Pancreas (tissue), 10 donors: ENCODE results near the gene MAN2A2. TPM values are rescaled to one million over a fixed set of nuclear protein-coding genes. Genes with fewer than 3 reads are reported as not detected.

ENCODE experiments used
- ATAC-seq, 4 donors: fragments of 200-7000 bp; cut with Tn5 transposase; one replicate each; pipeline versions ENCODE4 v1.8.0 to v1.9.1; 2020; ENCODE audit warnings: mild to moderate bottlenecking in 4 of 4, moderate library complexity in 4 of 4
- DNase-seq, 6 donors: peaks; one replicate each; pipeline ENCODE4 v3.0.0-alpha.2; 2020
- FAIRE-seq: peaks from 2 replicates; lab custom pipeline; 2012; peaks lifted over from hg19 to GRCh38; lab: Jason Lieb, UNC
- H3K27ac ChIP-seq, 4 donors: fragments of 200-600 bp; sonication (generic); 1 replicate in 3 of 4; 2 replicates in 1 of 4; pipeline versions ENCODE4 v1.5.0 to v1.8.0; 2020
- H3K27me3 ChIP-seq, 4 donors: fragments of 200-600 bp; one replicate each; pipeline ENCODE4 v1.8.0; 2021
- H3K36me3 ChIP-seq, 3 donors: fragments of 200-600 bp; sonication (generic) in 1 of 3; one replicate each; pipeline versions ENCODE4 v1.5.0 to v1.8.0; 2020 to 2021
- H3K4me1 ChIP-seq, 3 donors: fragments of 200-600 bp; one replicate each; pipeline ENCODE4 v1.8.0; 2021
- H3K4me3 ChIP-seq, 4 donors: fragments of 200-600 bp; sonication (generic) in 2 of 4; one replicate each; pipeline versions ENCODE4 v1.5.0 to v1.8.0; 2020 to 2021
- H3K9me3 ChIP-seq, 4 donors: fragments of 200-600 bp; one replicate each; pipeline ENCODE4 v1.8.0; 2021
- WGBS, 2 donors: extraction: QIAGEN DNeasy Blood & Tissue Kit; methylation state at CpG; one replicate each; pipeline ENCODE4 v1.1.7; 2013; 5-methylcytosine and 5-hydroxymethylcytosine counted together
- intact Hi-C, 3 donors: fragments of 100-400 bp; cut with DNase I; formaldehyde crosslinking; loops; one replicate each; pipeline versions ENCODE4 v1.11.1 to v1.14.2; 2022
- polyA plus RNA-seq, 2 donors: library from polyadenylated mRNA; stranded (reverse); fragments of 200-250 nt; gene quantifications; one replicate each; pipeline ENCODE4 v1.2.3, GENCODE V29; 2013
- total RNA-seq, 6 donors: library from RNA; stranded (reverse); fragmentation: NEBNext Ultra II Directional in 4 of 6; extraction: Animal tissue kit (Norgen Biotek cat#: 25700) in 4 of 6; gene quantifications; one replicate each; pipeline versions ENCODE4 v1.2.1 to v1.2.4, GENCODE V29; 2021 to 2023
- TF ChIP-seq, protein P1 (sequence below), 4 donors: fragments of 200-600 bp; sonication (generic) in 3 of 4; IDR thresholded peaks; one replicate each; pipeline versions ENCODE4 v1.5.0 to v1.8.0; 2021; ENCODE audit warnings: antibody characterized with exemption in 4 of 4
- donor health status: healthy with polysubstance abuse.
- donor health status: DM: no; HTN: no; CAD: no; lungs with moderate emphysema.
- donor health status: DM: no; HTN: no; CAD: no.
- donor health status: control.
- donor health status: control.
- donor health status: Bipolar disorder and iron deficiency.
- donor health status: DM: yes; HTN: yes; CAD: no.
- donor health status: DM: no; HTN: no; CAD: no.
- donor health status: DM: no; HTN: no; CAD: no.
- donor health status: DM: yes; HTN: yes; CAD: no.

Gene MAN2A2
- total and polyA plus RNA-seq, 8 donors: 56.6 to 118 (median 67.7) TPM

DNA sequence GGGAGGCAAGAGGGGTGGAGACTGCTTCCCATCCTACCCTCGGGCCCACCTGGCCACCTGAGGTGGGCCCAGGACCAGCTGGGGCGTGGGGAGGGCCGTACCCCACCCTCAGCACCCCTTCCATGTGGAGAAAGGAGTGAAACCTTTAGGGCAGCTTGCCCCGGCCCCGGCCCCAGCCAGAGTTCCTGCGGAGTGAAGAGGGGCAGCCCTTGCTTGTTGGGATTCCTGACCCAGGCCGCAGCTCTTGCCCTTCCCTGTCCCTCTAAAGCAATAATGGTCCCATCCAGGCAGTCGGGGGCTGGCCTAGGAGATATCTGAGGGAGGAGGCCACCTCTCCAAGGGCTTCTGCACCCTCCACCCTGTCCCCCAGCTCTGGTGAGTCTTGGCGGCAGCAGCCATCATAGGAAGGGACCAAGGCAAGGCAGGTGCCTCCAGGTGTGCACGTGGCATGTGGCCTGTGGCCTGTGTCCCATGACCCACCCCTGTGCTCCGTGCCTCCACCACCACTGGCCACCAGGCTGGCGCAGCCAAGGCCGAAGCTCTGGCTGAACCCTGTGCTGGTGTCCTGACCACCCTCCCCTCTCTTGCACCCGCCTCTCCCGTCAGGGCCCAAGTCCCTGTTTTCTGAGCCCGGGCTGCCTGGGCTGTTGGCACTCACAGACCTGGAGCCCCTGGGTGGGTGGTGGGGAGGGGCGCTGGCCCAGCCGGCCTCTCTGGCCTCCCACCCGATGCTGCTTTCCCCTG lies 21.0 kb upstream of the MAN2A2 start:
- no peak overlapping the region for H3K4me3 ChIP-seq
- DNase-seq (peak in 3 of 6 donors; percentile 54 to 76 (median 64)), FAIRE-seq (no peak), ATAC-seq (peak in 1 of 4 donors; percentile 6)
- no peak overlapping the region for H3K27ac ChIP-seq
- H3K4me1 ChIP-seq: peaks cover 0 to 23% (median 0%) of the 10 kb centered on the region in 3 donors
- intact Hi-C loops: no loop called here
- H3K27me3 ChIP-seq: no peaks in the 10 kb centered on the region
- peaks cover 5 to 50% (median 47%) of the 10 kb centered on the region in 3 donors for H3K36me3 ChIP-seq
- no peaks in the 10 kb centered on the region for H3K9me3 ChIP-seq
- TF ChIP-seq, protein P1, sequence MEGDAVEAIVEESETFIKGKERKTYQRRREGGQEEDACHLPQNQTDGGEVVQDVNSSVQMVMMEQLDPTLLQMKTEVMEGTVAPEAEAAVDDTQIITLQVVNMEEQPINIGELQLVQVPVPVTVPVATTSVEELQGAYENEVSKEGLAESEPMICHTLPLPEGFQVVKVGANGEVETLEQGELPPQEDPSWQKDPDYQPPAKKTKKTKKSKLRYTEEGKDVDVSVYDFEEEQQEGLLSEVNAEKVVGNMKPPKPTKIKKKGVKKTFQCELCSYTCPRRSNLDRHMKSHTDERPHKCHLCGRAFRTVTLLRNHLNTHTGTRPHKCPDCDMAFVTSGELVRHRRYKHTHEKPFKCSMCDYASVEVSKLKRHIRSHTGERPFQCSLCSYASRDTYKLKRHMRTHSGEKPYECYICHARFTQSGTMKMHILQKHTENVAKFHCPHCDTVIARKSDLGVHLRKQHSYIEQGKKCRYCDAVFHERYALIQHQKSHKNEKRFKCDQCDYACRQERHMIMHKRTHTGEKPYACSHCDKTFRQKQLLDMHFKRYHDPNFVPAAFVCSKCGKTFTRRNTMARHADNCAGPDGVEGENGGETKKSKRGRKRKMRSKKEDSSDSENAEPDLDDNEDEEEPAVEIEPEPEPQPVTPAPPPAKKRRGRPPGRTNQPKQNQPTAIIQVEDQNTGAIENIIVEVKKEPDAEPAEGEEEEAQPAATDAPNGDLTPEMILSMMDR (IDR thresholded peaks at IDR 0.05): no peak
- 79 to 82% methylated on average over 19 of the region's 19 CpGs for WGBS, 2 donors

DNA sequence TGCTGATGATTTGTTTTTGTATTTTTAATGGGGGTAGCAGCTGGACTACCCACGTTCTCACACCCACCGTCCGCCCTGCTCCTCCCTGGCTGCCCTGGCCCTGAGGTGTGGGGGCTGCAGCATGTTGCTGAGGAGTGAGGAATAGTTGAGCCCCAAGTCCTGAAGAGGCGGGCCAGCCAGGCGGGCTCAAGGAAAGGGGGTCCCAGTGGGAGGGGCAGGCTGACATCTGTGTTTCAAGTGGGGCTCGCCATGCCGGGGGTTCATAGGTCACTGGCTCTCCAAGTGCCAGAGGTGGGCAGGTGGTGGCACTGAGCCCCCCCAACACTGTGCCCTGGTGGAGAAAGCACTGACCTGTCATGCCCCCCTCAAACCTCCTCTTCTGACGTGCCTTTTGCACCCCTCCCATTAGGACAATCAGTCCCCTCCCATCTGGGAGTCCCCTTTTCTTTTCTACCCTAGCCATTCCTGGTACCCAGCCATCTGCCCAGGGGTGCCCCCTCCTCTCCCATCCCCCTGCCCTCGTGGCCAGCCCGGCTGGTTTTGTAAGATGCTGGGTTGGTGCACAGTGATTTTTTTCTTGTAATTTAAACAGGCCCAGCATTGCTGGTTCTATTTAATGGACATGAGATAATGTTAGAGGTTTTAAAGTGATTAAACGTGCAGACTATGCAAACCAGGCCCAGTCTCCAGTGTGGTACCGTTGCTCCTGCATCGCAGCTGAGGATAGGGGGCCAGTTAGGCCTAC lies 20.1 kb upstream of the MAN2A2 start:
- intact Hi-C loops: no loop called here
- H3K4me1 ChIP-seq: peaks cover 0 to 23% (median 0%) of the 10 kb centered on the region in 3 donors
- no peaks in the 10 kb centered on the region for H3K9me3 ChIP-seq
- H3K36me3 ChIP-seq: peaks cover 4 to 42% (median 39%) of the 10 kb centered on the region in 3 donors
- WGBS, 2 donors: 62 to 65% methylated on average over 13 of the region's 13 CpGs
- no peaks in the 10 kb centered on the region for H3K27me3 ChIP-seq
- DNase-seq (peak in 3 of 6 donors; percentile 50 to 71 (median 58)), FAIRE-seq (no peak), ATAC-seq (peak in 2 of 4 donors; percentile 3 to 4)
- TF ChIP-seq, protein P1 (IDR thresholded peaks at IDR 0.05): no peak
- no peak overlapping the region for H3K4me3 ChIP-seq
- H3K27ac ChIP-seq: peak overlapping the region; percentile 51 to 88 (median 82)

DNA sequence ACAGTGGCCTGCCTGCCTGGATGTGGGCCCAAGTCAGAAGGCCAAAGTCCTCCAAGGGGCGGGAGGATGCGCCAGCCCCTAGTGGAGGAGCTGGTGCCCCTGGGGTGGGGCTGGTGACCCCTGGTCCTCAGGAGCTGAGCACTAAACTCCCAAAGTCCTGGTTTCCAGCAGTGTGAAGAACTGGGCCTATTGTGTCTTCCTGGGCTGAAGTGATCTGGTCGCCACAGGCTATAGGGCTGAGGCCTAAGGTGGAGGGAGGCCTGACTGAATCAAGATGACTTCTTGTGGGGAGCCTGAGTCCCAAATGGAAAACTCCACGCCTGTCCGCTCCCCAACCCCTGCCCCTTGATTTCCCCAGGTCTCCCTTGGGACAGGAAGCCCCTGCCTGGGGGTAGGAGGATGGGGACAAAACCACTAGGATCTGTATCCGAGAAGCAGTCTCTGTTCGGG lies 19.6 kb upstream of the MAN2A2 start:
- DNase-seq (peak in 3 of 6 donors; percentile 50 to 59 (median 57)), FAIRE-seq (no peak), ATAC-seq (peak; percentile 5 to 14 (median 7))
- Histone ChIP-seq H3K27me3 (no peaks in the 10 kb centered on the region), H3K27ac (peak overlapping the region; percentile 51 to 88 (median 82)), H3K4me1 (peaks cover 0 to 23% (median 0%) of the 10 kb centered on the region in 3 donors), H3K9me3 (no peaks in the 10 kb centered on the region), H3K4me3 (peak overlapping the region in 2 of 4 donors; percentile 35 to 43), H3K36me3 (peaks cover 4 to 36% (median 33%) of the 10 kb centered on the region in 3 donors)
- 58 to 65% methylated on average over 7 of the region's 7 CpGs for WGBS, 2 donors
- intact Hi-C loops: no loop called here
- TF ChIP-seq, protein P1 (IDR thresholded peaks at IDR 0.05): no peak

DNA sequence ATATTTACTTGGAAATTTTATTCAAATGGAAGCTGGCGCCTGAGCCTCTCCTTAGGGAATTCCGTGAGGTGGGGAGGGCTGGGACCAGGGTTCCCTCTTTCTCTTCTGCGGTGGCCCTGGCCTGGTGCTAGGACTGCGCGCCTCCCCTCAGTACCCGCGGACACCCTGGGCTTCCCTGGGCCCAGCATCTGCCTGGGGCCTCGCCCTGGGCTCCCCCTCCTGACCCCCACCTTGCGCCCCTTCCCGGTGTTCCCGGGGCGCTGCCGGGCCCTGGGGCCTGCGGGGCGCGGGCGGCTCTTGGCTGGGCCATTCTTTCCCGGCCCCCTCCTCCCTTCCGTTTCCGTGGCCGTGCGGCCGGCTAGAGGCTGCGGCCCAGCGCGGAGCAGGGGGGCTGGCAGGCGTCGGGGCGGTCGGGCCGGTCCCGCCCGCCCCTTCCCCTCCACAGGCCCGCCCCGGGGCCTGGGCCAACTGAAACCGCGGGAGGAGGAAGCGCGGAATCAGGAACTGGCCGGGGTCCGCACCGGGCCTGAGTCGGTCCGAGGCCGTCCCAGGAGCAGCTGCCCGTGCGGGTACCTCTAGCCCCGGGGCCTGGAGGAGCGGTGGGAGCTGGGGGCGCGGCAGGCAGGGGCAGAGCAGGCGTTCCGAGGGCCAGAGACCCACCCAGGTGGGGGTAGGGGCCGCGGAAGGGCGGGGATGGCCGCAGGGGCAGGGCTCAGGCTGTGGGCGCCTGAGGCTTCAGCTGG lies 19.0 kb upstream of the MAN2A2 start, which contains the start of gene FES:
Gene FES, plus strand, starts transcription at position 529 of the 743 bp plus-strand sequence. CDS start 542 bp downstream, outside the sequence.
- TF ChIP-seq, protein P1 (IDR thresholded peaks at IDR 0.05): no peak
- H3K4me3 ChIP-seq: peak within 1 kb of the TSS; percentile 23 to 43 (median 32)
- no peaks in the 10 kb centered on the region for H3K27me3 ChIP-seq
- peak within 1 kb of the TSS; percentile 51 to 88 (median 82) for H3K27ac ChIP-seq
- peak in 5 of 6 donors; percentile 46 to 86 (median 71) for DNase-seq
- peak; percentile 43 to 62 (median 54) for ATAC-seq
- FAIRE-seq: no peak
- intact Hi-C loops: no loop called here
- H3K9me3 ChIP-seq: no peaks in the 10 kb centered on the region
- 22 to 28% methylated on average over 51 to 58 of the region's 58 CpGs for WGBS, 2 donors
- H3K4me1 ChIP-seq: peaks cover 0 to 23% (median 0%) of the 10 kb centered on the region in 3 donors
- peaks cover 4 to 30% (median 27%) of the 10 kb centered on the region in 3 donors for H3K36me3 ChIP-seq
